Ishikawa (cell line): ENCODE measurements around the gene SLC1A2.

Experiments used
- CREB1 ChIP-seq: IDR thresholded peaks from 2 replicates; pipeline ENCODE4 v1.6.1; 2012; ENCODE audit warnings: low read depth
- EGR1 ChIP-seq: IDR thresholded peaks from 2 replicates; pipeline ENCODE4 v1.6.1; 2012
- EP300 ChIP-seq: IDR thresholded peaks from 2 replicates; pipeline ENCODE4 v1.6.1; 2012; ENCODE audit warnings: borderline replicate concordance
- FOXM1 ChIP-seq: IDR thresholded peaks from 2 replicates; pipeline ENCODE4 v1.6.1; 2012; ENCODE audit warnings: low read depth, borderline replicate concordance
- MAX ChIP-seq: IDR thresholded peaks from 2 replicates; pipeline ENCODE4 v1.6.1; 2012
- RAD21 ChIP-seq: IDR thresholded peaks from 2 replicates; pipeline ENCODE4 v1.6.1; 2012; ENCODE audit warnings: low read depth
- REST ChIP-seq: IDR thresholded peaks from 2 replicates; pipeline ENCODE4 v1.6.1; 2012; ENCODE audit warnings: low read depth, mild to moderate bottlenecking
- TAF1 ChIP-seq: IDR thresholded peaks from 2 replicates; pipeline ENCODE4 v1.6.1; 2012; ENCODE audit warnings: low read depth, mild to moderate bottlenecking
- TEAD4 ChIP-seq: IDR thresholded peaks from 2 replicates; pipeline ENCODE4 v1.6.1; 2012
- USF1 ChIP-seq: IDR thresholded peaks from 2 replicates; pipeline ENCODE4 v1.6.1; 2012
- YY1 ChIP-seq: IDR thresholded peaks from 2 replicates; pipeline ENCODE4 v1.6.1; 2012; ENCODE audit warnings: low read depth
- ZBTB7A ChIP-seq: IDR thresholded peaks from 2 replicates; pipeline ENCODE4 v1.6.1; 2012; ENCODE audit warnings: low read depth

GRCh38 chr11:35214226-35214770 is 205.1 kb downstream of the SLC1A2 start:
- TF ChIP-seq RAD21 (no peak), EGR1 (no peak), USF1 (no peak), ZBTB7A (no peak), EP300 (no peak), FOXM1 (no peak), REST (no peak), YY1 (no peak), MAX (no peak), CREB1 (no peak), TAF1 (no peak), TEAD4 (no peak)
